Breast epithelium (tissue), 4 donors: ENCODE data around the gene KSR2. TPM values are rescaled to one million over a fixed set of nuclear protein-coding genes. Genes with fewer than 3 reads are reported as not detected.

Experiments used
- DNase-seq, 2 donors: peaks; one replicate each; pipeline ENCODE4 v3.0.0-alpha.2; 2019; ENCODE audit warnings: low spot score in 2 of 2
- H3K27ac ChIP-seq, 2 donors: fragments of 200-600 bp; sonication (generic) in 1 of 2; one replicate each; pipeline ENCODE4 v1.5.1; 2016 to 2019; ENCODE audit warnings: mild to moderate bottlenecking in 1 of 2
- H3K27me3 ChIP-seq, 2 donors: fragments of 200-600 bp; sonication (generic) in 1 of 2; one replicate each; pipeline versions ENCODE4 v1.5.1 to v1.6.0; 2017 to 2019; ENCODE audit warnings: control low read depth in 1 of 2, mild to moderate bottlenecking in 1 of 2
- H3K36me3 ChIP-seq: fragments of 200-600 bp; one replicate; pipeline ENCODE4 v1.5.1; 2019
- H3K4me1 ChIP-seq, 2 donors: fragments of 200-600 bp; sonication (generic); one replicate each; pipeline ENCODE4 v1.5.1; 2016 to 2019; ENCODE audit warnings: control low read depth in 1 of 2
- H3K4me3 ChIP-seq, 3 donors: fragments of 200-600 bp; sonication (generic); 1 replicate in 2 of 3; 2 replicates in 1 of 3; pipeline ENCODE4 v1.5.1; 2016 to 2019; ENCODE audit warnings: mild to moderate bottlenecking in 3 of 3, moderate library complexity in 2 of 3
- H3K9me3 ChIP-seq, 2 donors: fragments of 200-600 bp; sonication (generic) in 1 of 2; one replicate each; pipeline ENCODE4 v1.5.1; 2016 to 2019; ENCODE audit warnings: control low read depth in 1 of 2
- CTCF ChIP-seq, 3 donors: fragments of 450-650 bp; IDR thresholded peaks; one replicate each; pipeline ENCODE4 v1.5.1; 2016 to 2017; ENCODE audit warnings: antibody characterized with exemption in 3 of 3, mild to moderate bottlenecking in 3 of 3, moderate library complexity in 3 of 3
- POLR2A ChIP-seq: fragments of 450-650 bp; IDR thresholded peaks from one replicate; pipeline ENCODE4 v1.6.1; 2016; ENCODE audit warnings: antibody characterized with exemption, mild to moderate bottlenecking, moderate library complexity
- POLR2AphosphoS5 ChIP-seq, 3 donors: sonication (generic); formaldehyde crosslinking; IDR thresholded peaks; one replicate each; pipeline ENCODE4 v1.6.1; 2017; ENCODE audit warnings: antibody characterized with exemption in 3 of 3
- intact Hi-C: fragments of 100-400 bp; cut with DNase I; formaldehyde crosslinking; loops from one replicate; pipeline ENCODE4 v1.15.1; 2023; ENCODE audit warnings: low total_unique reads
- total RNA-seq, 3 donors: library from RNA; depleted of rRNA; stranded (reverse); fragments of >200 nt; gene quantifications; one replicate each; pipeline ENCODE4 v1.1.0, GENCODE V29; 2016

The KSR2 gene
- total RNA-seq, 3 donors from 2014 or later, result under 0.01 to 1.9 (median 0.33) TPM

GRCh38 chr12:117412465-117413188 is 556.2 kb downstream of the KSR2 start:
- no peaks in the 10 kb centered on the region for H3K9me3 ChIP-seq
- peak in 1 of 2 donors; percentile 30 for DNase-seq
- intact Hi-C loops, result no loop called here
- H3K27me3 ChIP-seq, result no peaks in the 10 kb centered on the region
- no peak overlapping the region for H3K4me3 ChIP-seq
- no peak overlapping the region for H3K27ac ChIP-seq
- no peaks in the 10 kb centered on the region for H3K4me1 ChIP-seq
- no peaks in the 10 kb centered on the region for H3K36me3 ChIP-seq
- no peak for TF ChIP-seq POLR2A
- TF ChIP-seq CTCF (IDR thresholded peaks at IDR 0.05), result no peak
- no peak for TF ChIP-seq POLR2AphosphoS5 (IDR thresholded peaks at IDR 0.05)

DNA sequence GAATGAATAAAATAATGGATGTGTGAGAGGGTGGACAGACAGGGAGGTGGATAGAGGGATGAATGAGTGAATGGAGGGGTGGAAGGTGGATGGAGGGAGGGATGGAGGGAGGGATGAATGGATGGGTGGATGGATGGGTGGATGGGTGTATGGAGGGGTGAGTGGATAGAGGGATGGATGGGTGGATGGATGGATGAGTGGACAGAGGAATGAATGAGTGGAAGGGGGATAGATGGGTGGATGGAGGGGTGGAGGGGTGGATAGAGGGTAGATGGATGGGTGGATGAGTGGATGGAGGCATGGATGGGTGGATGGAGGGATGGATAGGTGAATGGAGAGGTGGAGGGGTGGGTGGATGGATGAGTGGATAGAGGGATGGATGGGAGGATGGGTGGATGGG is 559.5 kb downstream of the KSR2 start:
- no peak overlapping the region for H3K4me3 ChIP-seq
- no peaks in the 10 kb centered on the region for H3K4me1 ChIP-seq
- H3K9me3 ChIP-seq, result no peaks in the 10 kb centered on the region
- no peaks in the 10 kb centered on the region for H3K27me3 ChIP-seq
- peak overlapping the region in 1 of 2 donors; percentile 60 for H3K27ac ChIP-seq
- intact Hi-C loops, result no loop called here
- TF ChIP-seq POLR2A (no peak), CTCF (IDR thresholded peaks at IDR 0.05) (no peak), POLR2AphosphoS5 (IDR thresholded peaks at IDR 0.05) (no peak)
- no peaks in the 10 kb centered on the region for H3K36me3 ChIP-seq
- DNase-seq, result no peak

DNA sequence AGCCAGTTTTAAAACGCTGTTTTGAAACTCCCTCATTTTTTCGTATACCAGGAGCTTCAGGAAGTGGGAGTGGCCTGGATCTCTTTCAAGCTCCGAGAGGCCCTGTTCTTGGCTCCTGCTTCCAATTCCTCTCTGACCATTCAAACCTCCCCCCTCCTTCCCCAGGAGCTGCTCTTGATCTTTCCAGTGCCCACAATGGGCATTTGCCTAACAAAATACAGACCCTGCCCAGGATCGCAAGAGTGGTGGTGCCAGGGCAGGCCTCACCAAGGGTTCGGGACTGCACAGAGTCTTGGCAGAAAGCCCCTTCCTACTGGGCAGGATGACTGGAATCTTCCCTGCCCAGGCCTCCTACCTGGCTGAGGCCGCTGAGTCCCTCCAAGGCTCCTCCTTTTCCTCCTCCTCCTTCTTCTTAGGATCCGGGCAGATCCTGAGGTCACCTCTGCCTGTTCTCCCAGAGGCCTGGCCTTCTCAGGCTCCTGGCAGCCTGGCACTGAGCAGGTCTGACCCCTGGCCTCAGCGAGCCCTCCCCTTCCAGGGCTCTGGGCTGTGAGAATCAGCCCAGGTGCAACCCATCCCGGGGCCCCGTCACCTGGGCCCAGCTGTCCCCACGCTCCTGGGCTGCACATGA is 560.5 kb downstream of the KSR2 start:
- TF ChIP-seq POLR2AphosphoS5 (IDR thresholded peaks at IDR 0.05) (no peak), CTCF (IDR thresholded peaks at IDR 0.05) (no peak), POLR2A (no peak)
- peak overlapping the region in 1 of 3 donors; percentile 16 for H3K4me3 ChIP-seq
- no peaks in the 10 kb centered on the region for H3K4me1 ChIP-seq
- peak overlapping the region; percentile 7 to 60 for H3K27ac ChIP-seq
- no peaks in the 10 kb centered on the region for H3K27me3 ChIP-seq
- H3K9me3 ChIP-seq, result peaks cover 0 to 4% of the 10 kb centered on the region in 2 donors
- intact Hi-C loops, result no loop called here
- DNase-seq, result peak in 1 of 2 donors; percentile 76
- H3K36me3 ChIP-seq, result no peaks in the 10 kb centered on the region

DNA sequence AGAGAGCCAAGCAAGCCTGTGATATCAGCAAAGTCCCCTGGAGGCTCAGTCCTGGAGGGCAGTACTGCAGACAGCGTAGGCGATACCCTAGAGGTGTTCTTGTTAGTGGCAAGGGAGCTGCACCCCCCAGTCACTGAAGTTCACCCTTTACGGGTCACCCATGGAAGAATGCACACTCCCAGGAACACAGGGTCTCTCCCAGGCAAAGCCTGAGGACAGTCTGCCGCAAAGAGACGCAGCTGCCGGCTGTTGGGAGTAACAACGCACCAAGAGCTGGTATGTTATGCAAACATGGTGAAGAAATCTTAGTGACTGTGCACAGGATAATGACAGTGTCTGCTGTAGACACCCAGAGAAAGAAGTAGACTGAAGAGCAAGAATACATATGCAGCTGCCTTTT is 563.9 kb downstream of the KSR2 start:
- H3K27me3 ChIP-seq, result no peaks in the 10 kb centered on the region
- TF ChIP-seq CTCF (IDR thresholded peaks at IDR 0.05) (no peak), POLR2A (no peak), POLR2AphosphoS5 (IDR thresholded peaks at IDR 0.05) (no peak)
- H3K9me3 ChIP-seq, result peaks cover 0 to 4% of the 10 kb centered on the region in 2 donors
- H3K4me3 ChIP-seq, result no peak overlapping the region
- H3K4me1 ChIP-seq, result no peaks in the 10 kb centered on the region
- no peak for DNase-seq
- no peak overlapping the region for H3K27ac ChIP-seq
- H3K36me3 ChIP-seq, result no peaks in the 10 kb centered on the region
- intact Hi-C loops, result no loop called here

- H3K27me3 ChIP-seq, result no peaks in the 10 kb centered on the region
- H3K27ac ChIP-seq, result no peak overlapping the region
- no peaks in the 10 kb centered on the region for H3K4me1 ChIP-seq
- H3K36me3 ChIP-seq, result no peaks in the 10 kb centered on the region
- TF ChIP-seq CTCF (IDR thresholded peaks at IDR 0.05) (no peak), POLR2AphosphoS5 (IDR thresholded peaks at IDR 0.05) (no peak)
- DNase-seq, result no peak
- intact Hi-C loops, result no loop called here
- no peak overlapping the region for H3K4me3 ChIP-seq
- H3K9me3 ChIP-seq, result peaks cover 0 to 4% of the 10 kb centered on the region in 2 donors
Measured at GRCh38 chr12:117404203-117404853, 564.5 kb downstream of the KSR2 start.
